BLaER1 treated with 17β-estradiol and CSF1 and Interleukin-3, amounts not matched to agents 10 nM and 100 nM (cell line): Measurements from ENCODE around the gene PGAP1.

Source experiments
- H3K27ac ChIP-seq, 11 experiments: shearing (Covaris generic); formaldehyde crosslinking; 2 replicates each; pipeline ENCODE4 v1.8.1; 2022
- H3K27me3 ChIP-seq, 11 experiments: shearing (Covaris generic); formaldehyde crosslinking; 2 replicates each; pipeline ENCODE4 v1.8.1; 2022
- H3K36me3 ChIP-seq, 11 experiments: shearing (Covaris generic); formaldehyde crosslinking; 2 replicates each; pipeline ENCODE4 v1.8.1; 2022
- H3K4me1 ChIP-seq, 10 experiments: shearing (Covaris generic); formaldehyde crosslinking; 2 replicates each; pipeline ENCODE4 v1.8.1; 2022
- H3K4me2 ChIP-seq, 11 experiments: shearing (Covaris generic); formaldehyde crosslinking; 2 replicates each; pipeline ENCODE4 v1.8.1; 2022
- H3K4me3 ChIP-seq, 10 experiments: shearing (Covaris generic); formaldehyde crosslinking; 2 replicates each; pipeline ENCODE4 v1.8.1; 2022
- H3K9ac ChIP-seq, 11 experiments: shearing (Covaris generic); formaldehyde crosslinking; 2 replicates each; pipeline ENCODE4 v1.8.1; 2022
- H3K9me3 ChIP-seq, 11 experiments: shearing (Covaris generic); formaldehyde crosslinking; replicated peaks in 1 of 11; 2 replicates each; pipeline ENCODE4 v1.8.1; 2022
- H4K20me1 ChIP-seq, 11 experiments: shearing (Covaris generic); formaldehyde crosslinking; 2 replicates each; pipeline ENCODE4 v1.8.1; 2022
- Cebpa-rat ChIP-seq, 11 experiments: shearing (Covaris generic); IDR thresholded peaks; 2 replicates each; pipeline ENCODE4 v1.8.1; 2022

PGAP1 gene

GRCh38 chr2:196934672-196935071, 8.2 kb upstream of the PGAP1 start:
- no peaks in the 10 kb centered on the region for H3K27me3 ChIP-seq
- H3K9me3 ChIP-seq = no peaks in the 10 kb centered on the region
- H4K20me1 ChIP-seq = no peaks in the 10 kb centered on the region
- no peaks in the 10 kb centered on the region for H3K4me1 ChIP-seq
- H3K9ac ChIP-seq = no peak overlapping the region
- no peak for TF ChIP-seq Cebpa-rat (IDR thresholded peaks at IDR 0.05)
- H3K4me2 ChIP-seq = no peak overlapping the region
- no peaks in the 10 kb centered on the region for H3K36me3 ChIP-seq
- no peak overlapping the region for H3K4me3 ChIP-seq
- no peak overlapping the region for H3K27ac ChIP-seq

GRCh38 chr2:196931555-196931954, 5.0 kb upstream of the PGAP1 start:
- TF ChIP-seq Cebpa-rat (IDR thresholded peaks at IDR 0.05) = no peak
- H3K9me3 ChIP-seq = no peaks in the 10 kb centered on the region
- H3K27ac ChIP-seq = no peak overlapping the region
- H3K9ac ChIP-seq = no peak overlapping the region
- H3K4me3 ChIP-seq = no peak overlapping the region
- H4K20me1 ChIP-seq = no peaks in the 10 kb centered on the region
- H3K27me3 ChIP-seq = no peaks in the 10 kb centered on the region
- H3K4me1 ChIP-seq = peaks cover 5 to 11% (median 10%) of the 10 kb centered on the region in 10 experiments; a peak in 15 of 20 replicates
- H3K36me3 ChIP-seq = no peaks in the 10 kb centered on the region
- H3K4me2 ChIP-seq = no peak overlapping the region

GRCh38 chr2:196927376-196928225, 1.1 kb upstream of the PGAP1 start:
- Histone ChIP-seq H3K4me3 (peak overlapping the region; percentile 71 to 93 (median 78)), H3K9ac (peak overlapping the region; percentile 73 to 84 (median 80)), H4K20me1 (no peaks in the 10 kb centered on the region), H3K27ac (peak overlapping the region; percentile 20 to 84 (median 74); a peak in 20 of 22 replicates), H3K4me1 (peaks cover 15 to 24% (median 20%) of the 10 kb centered on the region in 10 experiments; a peak in 19 of 20 replicates), H3K36me3 (no peaks in the 10 kb centered on the region), H3K4me2 (peak overlapping the region; percentile 79 to 99 (median 94)), H3K9me3 (no peaks in the 10 kb centered on the region), H3K27me3 (peaks cover 6 to 20% (median 13%) of the 10 kb centered on the region in 11 experiments; a peak in 18 of 22 replicates)
- TF ChIP-seq Cebpa-rat (IDR thresholded peaks at IDR 0.05) = no peak

- H3K9ac ChIP-seq = peak overlapping the region; percentile 73 to 84 (median 80)
- H3K4me3 ChIP-seq = peak overlapping the region; percentile 71 to 93 (median 78)
- no peaks in the 10 kb centered on the region for H4K20me1 ChIP-seq
- H3K27ac ChIP-seq = peak overlapping the region; percentile 18 to 84 (median 74); a peak in 21 of 22 replicates
- peaks cover 6 to 20% (median 13%) of the 10 kb centered on the region in 11 experiments; a peak in 18 of 22 replicates for H3K27me3 ChIP-seq
- peaks cover 15 to 24% (median 20%) of the 10 kb centered on the region in 10 experiments; a peak in 19 of 20 replicates for H3K4me1 ChIP-seq
- no peak for TF ChIP-seq Cebpa-rat (IDR thresholded peaks at IDR 0.05)
- peak overlapping the region; percentile 79 to 99 (median 94) for H3K4me2 ChIP-seq
- H3K36me3 ChIP-seq = no peaks in the 10 kb centered on the region
- no peaks in the 10 kb centered on the region for H3K9me3 ChIP-seq
Measured at GRCh38 chr2:196925768-196926561, 542 bp downstream of the PGAP1 start.

- Histone ChIP-seq H4K20me1 (no peaks in the 10 kb centered on the region), H3K4me1 (peaks cover 15 to 24% (median 20%) of the 10 kb centered on the region in 10 experiments; a peak in 19 of 20 replicates)
- no peak for TF ChIP-seq Cebpa-rat (IDR thresholded peaks at IDR 0.05)
Measured at GRCh38 chr2:196925051-196925767, 1.3 kb downstream of the PGAP1 start.

GRCh38 chr2:196924051-196924450, 2.5 kb downstream of the PGAP1 start:
- no peak overlapping the region; a peak in 1 of 22 replicates for H3K4me2 ChIP-seq
- peaks cover 0 to 5% (median under 1%) of the 10 kb centered on the region in 11 experiments; a peak in 4 of 22 replicates for H3K36me3 ChIP-seq
- H3K4me3 ChIP-seq = no peak overlapping the region
- H3K27ac ChIP-seq = no peak overlapping the region
- H3K9ac ChIP-seq = no peak overlapping the region
- H3K27me3 ChIP-seq = peaks cover 6 to 20% (median 13%) of the 10 kb centered on the region in 11 experiments; a peak in 18 of 22 replicates
- peaks cover 15 to 24% (median 20%) of the 10 kb centered on the region in 10 experiments; a peak in 19 of 20 replicates for H3K4me1 ChIP-seq
- no peak for TF ChIP-seq Cebpa-rat (IDR thresholded peaks at IDR 0.05)
- H3K9me3 ChIP-seq = no peaks in the 10 kb centered on the region
- H4K20me1 ChIP-seq = no peaks in the 10 kb centered on the region

More at GRCh38 chr2:196925051-196925767, 1.3 kb downstream of the PGAP1 start:
- no peaks in the 10 kb centered on the region for H3K9me3 ChIP-seq
- H3K4me3 ChIP-seq = peak overlapping the region; percentile 71 to 93 (median 78)
- peak overlapping the region; percentile 73 to 84 (median 80); a peak in 17 of 22 replicates for H3K9ac ChIP-seq
- no peaks in the 10 kb centered on the region for H3K36me3 ChIP-seq
- peak overlapping the region; percentile 79 to 99 (median 94) for H3K4me2 ChIP-seq
- no peak overlapping the region for H3K27ac ChIP-seq
- H3K27me3 ChIP-seq = peaks cover 6 to 20% (median 13%) of the 10 kb centered on the region in 11 experiments; a peak in 18 of 22 replicates

- H3K27ac ChIP-seq = no peak overlapping the region
- no peak overlapping the region for H3K4me3 ChIP-seq
- H3K36me3 ChIP-seq = peaks cover 8 to 34% (median 22%) of the 10 kb centered on the region in 11 experiments; a peak in 17 of 22 replicates
- peaks cover 8 to 15% (median 12%) of the 10 kb centered on the region in 11 experiments; a peak in 21 of 22 replicates for H3K9me3 ChIP-seq
- H3K4me1 ChIP-seq = peaks cover 0 to 12% (median 0%) of the 10 kb centered on the region in 10 experiments; a peak in 5 of 20 replicates
- TF ChIP-seq Cebpa-rat (IDR thresholded peaks at IDR 0.05) = no peak
- no peak overlapping the region for H3K9ac ChIP-seq
- H4K20me1 ChIP-seq = no peaks in the 10 kb centered on the region
- no peaks in the 10 kb centered on the region for H3K27me3 ChIP-seq
- H3K4me2 ChIP-seq = no peak overlapping the region
Measured at GRCh38 chr2:196918927-196919326, 7.6 kb downstream of the PGAP1 start.

- Histone ChIP-seq H4K20me1 (no peaks in the 10 kb centered on the region), H3K27ac (no peak overlapping the region), H3K4me2 (no peak overlapping the region), H3K27me3 (no peaks in the 10 kb centered on the region), H3K36me3 (peaks cover 8 to 35% (median 22%) of the 10 kb centered on the region in 11 experiments; a peak in 17 of 22 replicates), H3K4me1 (peaks cover 0 to 12% (median 0%) of the 10 kb centered on the region in 10 experiments; a peak in 5 of 20 replicates), H3K9ac (no peak overlapping the region), H3K9me3 (peaks cover 8 to 15% (median 12%) of the 10 kb centered on the region in 11 experiments; a peak in 21 of 22 replicates), H3K4me3 (no peak overlapping the region)
- no peak for TF ChIP-seq Cebpa-rat (IDR thresholded peaks at IDR 0.05)
Measured at GRCh38 chr2:196917802-196918201, 8.7 kb downstream of the PGAP1 start.
